ENCODE measurements around the gene DUS2.
"Not testable (repeated sequence)": the region's sequence is repeated elsewhere in the genome, so short reads cannot be mapped to it uniquely, and the experiment has no call there.

Gene DUS2

DNA sequence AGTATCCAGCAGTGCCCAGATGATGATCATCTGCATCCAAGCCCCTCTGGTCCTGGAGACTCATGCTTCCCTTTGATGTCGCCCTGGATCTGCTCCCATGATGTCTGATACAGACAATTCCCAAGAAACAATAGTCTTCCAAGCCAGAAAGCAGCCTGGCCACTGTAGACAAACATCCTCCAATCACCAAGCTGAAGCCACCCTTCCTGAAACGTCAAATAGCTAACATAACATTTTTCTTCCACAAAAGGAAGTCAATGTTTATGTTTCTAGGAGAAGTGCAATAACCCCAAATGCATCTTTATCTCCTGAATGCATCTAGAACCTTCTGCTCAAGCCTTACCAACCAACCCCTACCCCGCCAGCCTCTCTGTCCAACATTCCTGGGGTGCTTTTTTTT is 22.6 kb upstream of the DUS2 start:
- TF ChIP-seq, protein P1, sequence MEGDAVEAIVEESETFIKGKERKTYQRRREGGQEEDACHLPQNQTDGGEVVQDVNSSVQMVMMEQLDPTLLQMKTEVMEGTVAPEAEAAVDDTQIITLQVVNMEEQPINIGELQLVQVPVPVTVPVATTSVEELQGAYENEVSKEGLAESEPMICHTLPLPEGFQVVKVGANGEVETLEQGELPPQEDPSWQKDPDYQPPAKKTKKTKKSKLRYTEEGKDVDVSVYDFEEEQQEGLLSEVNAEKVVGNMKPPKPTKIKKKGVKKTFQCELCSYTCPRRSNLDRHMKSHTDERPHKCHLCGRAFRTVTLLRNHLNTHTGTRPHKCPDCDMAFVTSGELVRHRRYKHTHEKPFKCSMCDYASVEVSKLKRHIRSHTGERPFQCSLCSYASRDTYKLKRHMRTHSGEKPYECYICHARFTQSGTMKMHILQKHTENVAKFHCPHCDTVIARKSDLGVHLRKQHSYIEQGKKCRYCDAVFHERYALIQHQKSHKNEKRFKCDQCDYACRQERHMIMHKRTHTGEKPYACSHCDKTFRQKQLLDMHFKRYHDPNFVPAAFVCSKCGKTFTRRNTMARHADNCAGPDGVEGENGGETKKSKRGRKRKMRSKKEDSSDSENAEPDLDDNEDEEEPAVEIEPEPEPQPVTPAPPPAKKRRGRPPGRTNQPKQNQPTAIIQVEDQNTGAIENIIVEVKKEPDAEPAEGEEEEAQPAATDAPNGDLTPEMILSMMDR (IDR thresholded peaks at IDR 0.05; ENCODE audit: control insufficient read depth, extremely low read depth, insufficient read depth): no peak
- DNase-seq (ENCODE audit: low read depth): no peak
- no peak overlapping the region for H3K4me3 ChIP-seq (ENCODE audit: low read depth, low read length)

DNA sequence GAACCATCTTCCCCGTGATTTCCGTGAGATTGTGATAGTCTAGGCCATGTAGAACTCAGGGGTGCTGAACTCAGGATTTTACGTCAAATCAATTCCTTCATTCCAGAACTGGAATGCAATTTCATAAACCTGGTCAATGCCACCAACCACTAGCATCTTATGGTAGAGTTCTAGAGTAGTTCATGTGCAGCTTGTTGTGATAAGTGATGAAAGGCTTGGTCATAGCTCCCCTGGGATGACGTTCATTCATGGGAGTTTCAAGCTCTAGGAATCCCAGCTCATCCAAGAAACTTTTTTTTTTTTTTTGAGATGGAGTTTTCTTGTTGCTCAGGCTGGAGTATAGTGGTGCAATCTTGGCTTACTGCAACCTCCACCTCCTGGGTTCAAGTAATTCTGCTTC is 20.1 kb upstream of the DUS2 start:
- TF ChIP-seq, protein P1 (IDR thresholded peaks at IDR 0.05; ENCODE audit: control insufficient read depth, extremely low read depth, insufficient read depth): no peak
- no peak overlapping the region for H3K4me3 ChIP-seq (ENCODE audit: low read depth, low read length)
- DNase-seq (ENCODE audit: low read depth): no peak

DNA sequence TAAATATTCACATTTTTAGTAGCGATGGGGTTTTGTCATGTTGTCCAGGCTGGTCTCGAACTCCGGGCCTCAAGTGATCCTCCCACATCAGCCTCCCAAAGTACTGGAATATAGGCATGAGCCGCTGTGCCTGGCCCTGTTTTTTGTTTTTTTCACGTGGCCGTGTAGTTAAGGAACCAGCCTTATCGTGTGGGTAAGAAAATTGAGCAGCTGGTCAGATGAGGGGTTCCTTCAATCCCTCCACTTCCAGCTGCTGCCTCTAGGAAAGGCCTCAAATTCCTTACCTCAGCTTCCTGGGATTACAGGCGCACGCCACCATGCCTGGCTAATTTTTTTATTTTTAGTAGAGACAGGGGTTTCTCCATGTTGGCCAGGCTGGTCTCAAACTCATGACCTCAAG is 17.9 kb upstream of the DUS2 start:
- TF ChIP-seq, protein P1 (IDR thresholded peaks at IDR 0.05; ENCODE audit: control insufficient read depth, extremely low read depth, insufficient read depth): no peak

DNA sequence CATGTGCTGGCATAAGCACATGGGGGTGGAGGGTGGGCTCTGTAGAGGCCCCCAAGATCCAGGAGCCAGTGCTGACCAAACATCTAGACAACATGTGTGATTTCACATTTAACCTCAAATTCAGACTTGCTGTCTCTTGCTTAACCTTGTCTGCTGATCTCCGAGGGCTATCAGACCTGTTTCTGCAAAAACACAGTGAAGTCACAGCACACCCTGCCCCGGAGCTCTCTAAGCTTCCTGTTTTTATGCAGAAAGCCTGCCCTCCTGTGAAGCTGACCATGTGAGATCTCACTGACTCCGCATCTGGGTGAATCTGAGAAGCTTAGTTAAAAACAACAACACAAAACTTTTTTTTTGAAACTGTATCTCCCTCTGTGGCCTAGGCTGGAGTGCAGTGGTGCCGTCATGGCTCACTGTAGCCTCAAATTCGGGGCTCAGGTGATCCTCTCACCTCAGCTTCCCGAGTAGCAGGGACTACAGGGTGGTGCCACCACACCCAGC is 17.2 kb upstream of the DUS2 start:
- TF ChIP-seq, protein P1 (IDR thresholded peaks at IDR 0.05; ENCODE audit: control insufficient read depth, extremely low read depth, insufficient read depth): no peak
- no peak for DNase-seq (ENCODE audit: low read depth)
- no peak overlapping the region for H3K4me3 ChIP-seq (ENCODE audit: low read depth, low read length)

More for the DNA sequence above, 17.9 kb upstream of the DUS2 start:
- H3K4me3 ChIP-seq (ENCODE audit: low read depth, low read length): no peak overlapping the region
- DNase-seq (ENCODE audit: low read depth): no peak

DNA sequence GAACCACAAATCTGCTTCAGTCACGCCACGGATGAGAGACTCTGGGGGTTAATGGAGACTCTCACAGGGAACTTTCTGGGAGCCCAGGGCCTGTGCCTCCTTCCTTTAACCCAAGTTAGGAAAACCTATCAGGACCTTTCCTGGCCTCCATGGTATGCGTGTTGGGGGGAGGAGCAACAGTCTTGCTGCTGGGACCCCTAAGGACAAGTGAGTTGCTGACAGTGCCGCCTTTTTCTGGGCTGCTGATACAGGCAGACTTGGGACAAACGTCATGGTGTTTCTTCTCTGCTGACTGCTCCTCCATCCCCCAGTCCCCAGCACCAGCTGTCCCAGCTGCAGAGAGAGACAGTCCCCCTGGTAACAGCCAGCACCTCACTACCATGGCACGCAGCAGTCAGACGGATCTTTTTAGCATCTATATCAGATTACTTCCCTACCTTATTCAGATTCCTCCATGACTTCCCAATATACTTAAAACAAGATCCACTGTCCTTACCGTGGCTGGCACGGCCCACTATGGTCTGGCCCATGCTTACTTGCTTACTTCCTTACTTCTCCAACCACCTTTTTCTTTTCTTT is 13.8 kb upstream of the DUS2 start:
- TF ChIP-seq, protein P1 (IDR thresholded peaks at IDR 0.05; ENCODE audit: control insufficient read depth, extremely low read depth, insufficient read depth): no peak
- DNase-seq (ENCODE audit: low read depth): no peak

DNA sequence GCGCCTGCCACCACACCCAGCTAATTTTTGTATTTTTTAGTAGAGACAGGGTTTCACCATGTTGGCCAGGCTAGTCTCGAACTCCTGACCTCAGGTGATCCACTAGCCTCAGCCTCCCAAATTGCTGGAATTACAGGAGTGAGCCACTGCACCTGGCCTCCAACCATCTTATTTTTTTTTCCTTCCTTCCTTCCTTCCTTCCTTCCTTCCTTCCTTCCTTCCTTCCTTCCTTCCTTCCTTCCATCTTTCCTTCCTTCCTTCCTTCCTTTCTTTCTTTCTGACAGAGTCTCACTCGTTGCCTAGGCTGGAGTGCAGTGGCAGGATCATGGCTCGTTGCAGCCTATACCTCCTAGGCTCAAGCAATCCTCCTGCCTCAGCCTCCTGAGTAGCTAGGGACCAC is 13.2 kb upstream of the DUS2 start:
- not testable (repeated sequence) for DNase-seq (ENCODE audit: low read depth); H3K4me3 ChIP-seq (ENCODE audit: low read depth, low read length)

More for the DNA sequence above, 13.8 kb upstream of the DUS2 start:
- H3K4me3 ChIP-seq (ENCODE audit: low read depth, low read length): no peak overlapping the region

DNA sequence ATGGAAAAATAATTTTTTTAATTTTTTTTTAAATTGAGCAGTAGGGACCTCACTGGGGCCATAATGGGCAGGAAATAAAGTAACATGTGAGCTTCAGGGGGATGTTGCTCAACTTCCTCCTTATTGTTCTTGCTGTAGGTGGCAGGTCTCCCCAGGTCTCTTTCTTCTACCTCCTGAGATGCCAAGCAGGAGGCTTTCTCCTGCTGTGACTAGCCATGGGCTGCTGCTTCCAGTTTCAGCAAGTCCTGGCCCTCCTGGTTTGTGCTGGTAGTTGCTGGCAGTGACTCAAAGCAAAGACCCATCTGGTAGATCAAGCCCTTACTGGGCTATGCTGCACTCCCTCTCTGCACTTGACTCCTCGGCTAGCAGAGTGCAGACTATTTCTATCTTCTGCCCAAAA is 9.6 kb upstream of the DUS2 start:
- H3K4me3 ChIP-seq (ENCODE audit: low read depth, low read length): no peak overlapping the region
- no peak for DNase-seq (ENCODE audit: low read depth)
- TF ChIP-seq, protein P1 (IDR thresholded peaks at IDR 0.05; ENCODE audit: control insufficient read depth, extremely low read depth, insufficient read depth): no peak

All from LNCaP clone FGC (cell line).